ENCODE data around the gene FAM124A.

FAM124A gene

GRCh38 chr13:51221108-51221507 is 1.1 kb upstream of the FAM124A start:
- H3K9ac ChIP-seq (ENCODE audit: low read length), result no peak overlapping the region
- H3K9me3 ChIP-seq (ENCODE audit: control insufficient read depth, low read length), result no peaks in the 10 kb centered on the region
- H3K4me3 ChIP-seq (ENCODE audit: low read length), result no peak overlapping the region
- no peaks in the 10 kb centered on the region for H3K27me3 ChIP-seq (replicated peaks; ENCODE audit: control insufficient read depth, insufficient read depth, low read length)
- no peak for DNase-seq (ENCODE audit: low read depth)
- H3K36me3 ChIP-seq (ENCODE audit: control insufficient read depth, insufficient read depth, low read length, severe bottlenecking), result no peaks in the 10 kb centered on the region
- H3K4me1 ChIP-seq (ENCODE audit: control insufficient read depth, insufficient read depth, low read length), result peaks cover 15% of the 10 kb centered on the region

GRCh38 chr13:51221674-51222036 is 543 bp upstream of the FAM124A start:
- DNase-seq (ENCODE audit: low read depth), result peak; percentile 3
- H3K9ac ChIP-seq (ENCODE audit: low read length), result peak overlapping the region; percentile 81
- no peaks in the 10 kb centered on the region for H3K36me3 ChIP-seq (ENCODE audit: control insufficient read depth, insufficient read depth, low read length, severe bottlenecking)
- peaks cover 15% of the 10 kb centered on the region for H3K4me1 ChIP-seq (ENCODE audit: control insufficient read depth, insufficient read depth, low read length)
- no peaks in the 10 kb centered on the region for H3K27me3 ChIP-seq (replicated peaks; ENCODE audit: control insufficient read depth, insufficient read depth, low read length)
- no peaks in the 10 kb centered on the region for H3K9me3 ChIP-seq (ENCODE audit: control insufficient read depth, low read length)
- peak overlapping the region; percentile 91 for H3K4me3 ChIP-seq (ENCODE audit: low read length)

DNA sequence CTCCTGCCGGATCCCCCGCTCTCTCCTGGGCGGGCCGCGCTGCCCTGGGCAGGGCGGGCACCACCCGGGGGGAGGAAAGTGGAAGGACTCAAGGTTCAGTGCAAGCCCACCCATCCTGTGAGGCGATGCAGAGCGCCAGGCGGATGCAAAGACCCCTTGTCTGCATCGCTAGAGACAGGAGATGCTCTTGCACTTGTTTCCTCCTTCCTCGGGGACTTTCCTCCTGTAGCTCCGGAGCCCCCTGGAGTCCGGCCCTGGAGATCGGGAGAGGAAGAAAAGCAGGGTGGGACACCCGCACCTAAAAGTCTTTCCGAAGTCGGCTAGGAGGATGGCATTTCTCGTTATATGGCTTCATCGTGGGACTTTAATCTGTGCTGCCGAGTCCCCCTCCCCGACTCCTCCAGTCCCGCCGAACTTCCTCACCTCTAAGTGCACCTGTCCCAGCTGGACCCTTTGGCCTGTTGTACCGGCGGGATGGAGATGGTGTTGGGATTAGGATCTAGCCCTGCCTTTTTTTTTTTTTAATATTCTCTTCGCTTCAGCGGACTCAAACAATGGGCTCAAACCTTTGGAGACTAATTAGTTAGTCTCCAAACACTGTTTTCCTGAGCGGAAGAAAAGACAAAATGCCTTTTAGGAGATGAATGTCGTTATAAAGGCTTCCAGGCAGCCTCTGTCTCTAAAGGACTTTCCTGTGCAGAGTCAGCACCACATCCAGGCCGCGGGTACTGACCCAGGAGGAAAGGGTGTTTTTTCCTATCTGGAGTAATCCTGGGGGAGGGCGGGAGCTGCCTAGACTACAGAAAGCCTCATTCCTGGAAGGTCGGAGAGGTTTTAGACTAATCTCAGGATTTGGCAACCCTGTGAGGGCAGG is 725 bp downstream of the FAM124A start:
- Histone ChIP-seq H3K27me3 (replicated peaks; ENCODE audit: control insufficient read depth, insufficient read depth, low read length) (no peaks in the 10 kb centered on the region), H3K4me1 (ENCODE audit: control insufficient read depth, insufficient read depth, low read length) (peaks cover 15% of the 10 kb centered on the region), H3K9ac (ENCODE audit: low read length) (peak overlapping the region; percentile 81), H3K4me3 (ENCODE audit: low read length) (peak overlapping the region; percentile 91), H3K36me3 (ENCODE audit: control insufficient read depth, insufficient read depth, low read length, severe bottlenecking) (no peaks in the 10 kb centered on the region), H3K9me3 (ENCODE audit: control insufficient read depth, low read length) (no peaks in the 10 kb centered on the region)
- peak; percentile 31 for DNase-seq (ENCODE audit: low read depth)

DNA sequence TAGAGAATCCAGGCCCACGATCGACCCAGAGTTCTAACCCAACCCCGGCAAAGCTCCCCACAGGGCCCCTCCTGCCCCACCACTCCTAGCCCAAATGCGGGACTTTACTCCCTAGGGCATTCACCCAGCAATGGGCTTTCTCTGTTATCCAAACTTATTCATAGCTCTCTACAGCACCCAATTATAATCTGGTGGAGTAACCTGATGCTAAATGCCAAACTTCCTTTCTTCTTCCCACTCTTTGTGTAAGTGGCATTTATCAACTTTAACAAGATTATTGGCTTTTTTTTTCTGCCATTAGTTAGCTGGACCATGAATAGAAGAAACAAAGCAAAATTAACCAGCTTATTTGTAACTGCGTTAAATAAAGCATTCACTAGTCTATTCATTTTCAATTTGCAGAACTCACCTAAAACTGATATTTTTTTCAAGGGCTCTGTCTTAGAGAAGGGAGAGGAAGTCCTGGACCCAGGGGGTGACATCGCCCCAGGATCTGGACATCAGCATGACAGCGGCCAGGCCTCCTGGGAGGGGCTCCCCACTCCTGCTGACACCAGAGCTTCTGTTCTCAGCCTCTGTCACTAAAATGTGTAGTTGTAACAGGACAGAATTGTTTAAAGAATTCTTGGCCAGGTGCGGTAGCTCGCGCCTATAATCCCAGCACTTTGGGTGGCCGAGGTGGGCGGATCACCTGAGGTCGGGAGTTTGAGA is 1.5 kb downstream of the FAM124A start:
- Histone ChIP-seq H3K4me3 (ENCODE audit: low read length) (no peak overlapping the region), H3K9ac (ENCODE audit: low read length) (no peak overlapping the region), H3K36me3 (ENCODE audit: control insufficient read depth, insufficient read depth, low read length, severe bottlenecking) (no peaks in the 10 kb centered on the region), H3K27me3 (replicated peaks; ENCODE audit: control insufficient read depth, insufficient read depth, low read length) (no peaks in the 10 kb centered on the region), H3K4me1 (ENCODE audit: control insufficient read depth, insufficient read depth, low read length) (peaks cover 15% of the 10 kb centered on the region), H3K9me3 (ENCODE audit: control insufficient read depth, low read length) (no peaks in the 10 kb centered on the region)
- DNase-seq (ENCODE audit: low read depth), result no peak

DNA sequence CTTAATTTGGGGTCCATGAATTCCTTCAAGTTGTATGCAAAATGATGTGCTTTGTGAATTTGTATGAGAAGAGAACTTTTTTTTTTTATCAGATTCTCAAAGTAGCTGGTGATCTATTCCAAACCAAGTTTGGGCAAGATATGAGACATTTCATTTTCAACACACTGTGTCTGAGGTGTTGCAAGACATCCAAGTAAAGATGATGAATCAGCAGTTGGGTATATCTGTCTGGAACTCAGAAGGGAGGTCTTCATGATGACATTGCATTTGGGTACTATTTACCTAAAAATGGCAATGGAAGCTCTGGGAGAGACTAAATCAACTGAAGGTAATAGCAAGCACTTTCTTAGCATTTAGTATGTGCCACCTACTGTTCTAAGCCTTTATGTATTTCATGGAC is 2.8 kb downstream of the FAM124A start:
- H3K27me3 ChIP-seq (replicated peaks; ENCODE audit: control insufficient read depth, insufficient read depth, low read length), result no peaks in the 10 kb centered on the region
- DNase-seq (ENCODE audit: low read depth), result peak; percentile 5
- H3K36me3 ChIP-seq (ENCODE audit: control insufficient read depth, insufficient read depth, low read length, severe bottlenecking), result no peaks in the 10 kb centered on the region
- H3K4me3 ChIP-seq (ENCODE audit: low read length), result no peak overlapping the region
- H3K4me1 ChIP-seq (ENCODE audit: control insufficient read depth, insufficient read depth, low read length), result peaks cover 20% of the 10 kb centered on the region
- no peaks in the 10 kb centered on the region for H3K9me3 ChIP-seq (ENCODE audit: control insufficient read depth, low read length)
- no peak overlapping the region for H3K9ac ChIP-seq (ENCODE audit: low read length)

- Histone ChIP-seq H3K27me3 (replicated peaks; ENCODE audit: control insufficient read depth, insufficient read depth, low read length) (no peaks in the 10 kb centered on the region), H3K4me3 (ENCODE audit: low read length) (no peak overlapping the region), H3K36me3 (ENCODE audit: control insufficient read depth, insufficient read depth, low read length, severe bottlenecking) (no peaks in the 10 kb centered on the region), H3K4me1 (ENCODE audit: control insufficient read depth, insufficient read depth, low read length) (peaks cover 29% of the 10 kb centered on the region), H3K9me3 (ENCODE audit: control insufficient read depth, low read length) (no peaks in the 10 kb centered on the region), H3K9ac (ENCODE audit: low read length) (no peak overlapping the region)
- DNase-seq (ENCODE audit: low read depth), result no peak
These were observed 5.2 kb downstream of the FAM124A start for GRCh38 chr13:51227404-51227803.

GRCh38 chr13:51229101-51229719 is 7.0 kb downstream of the FAM124A start:
- no peak for DNase-seq (ENCODE audit: low read depth)
- H3K27me3 ChIP-seq (replicated peaks; ENCODE audit: control insufficient read depth, insufficient read depth, low read length), result no peaks in the 10 kb centered on the region
- H3K36me3 ChIP-seq (ENCODE audit: control insufficient read depth, insufficient read depth, low read length, severe bottlenecking), result no peaks in the 10 kb centered on the region
- no peaks in the 10 kb centered on the region for H3K9me3 ChIP-seq (ENCODE audit: control insufficient read depth, low read length)
- H3K9ac ChIP-seq (ENCODE audit: low read length), result no peak overlapping the region
- peaks cover 22% of the 10 kb centered on the region for H3K4me1 ChIP-seq (ENCODE audit: control insufficient read depth, insufficient read depth, low read length)
- no peak overlapping the region for H3K4me3 ChIP-seq (ENCODE audit: low read length)

DNA sequence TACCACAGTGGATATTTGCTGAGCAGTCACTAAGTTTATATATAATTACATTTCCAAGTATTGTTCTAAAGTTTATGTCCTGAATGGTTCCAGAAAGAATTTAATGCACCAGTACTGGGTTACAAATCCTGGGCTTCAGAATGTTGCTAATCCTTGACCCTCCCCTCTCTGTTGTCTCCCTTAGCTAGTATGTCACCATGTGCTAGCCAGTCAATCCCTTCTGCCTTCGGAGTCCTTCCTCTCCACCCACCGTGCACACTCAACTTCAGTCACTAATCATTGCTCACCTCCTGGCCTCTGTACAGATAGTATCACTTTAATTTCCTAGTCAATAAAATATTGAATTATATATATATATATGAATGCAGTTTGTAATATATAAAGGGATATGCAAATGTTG is 7.5 kb downstream of the FAM124A start:
- Histone ChIP-seq H3K4me3 (ENCODE audit: low read length) (no peak overlapping the region), H3K27me3 (replicated peaks; ENCODE audit: control insufficient read depth, insufficient read depth, low read length) (no peaks in the 10 kb centered on the region), H3K36me3 (ENCODE audit: control insufficient read depth, insufficient read depth, low read length, severe bottlenecking) (no peaks in the 10 kb centered on the region), H3K9ac (ENCODE audit: low read length) (no peak overlapping the region), H3K4me1 (ENCODE audit: control insufficient read depth, insufficient read depth, low read length) (peaks cover 18% of the 10 kb centered on the region), H3K9me3 (ENCODE audit: control insufficient read depth, low read length) (no peaks in the 10 kb centered on the region)
- no peak for DNase-seq (ENCODE audit: low read depth)

DNA sequence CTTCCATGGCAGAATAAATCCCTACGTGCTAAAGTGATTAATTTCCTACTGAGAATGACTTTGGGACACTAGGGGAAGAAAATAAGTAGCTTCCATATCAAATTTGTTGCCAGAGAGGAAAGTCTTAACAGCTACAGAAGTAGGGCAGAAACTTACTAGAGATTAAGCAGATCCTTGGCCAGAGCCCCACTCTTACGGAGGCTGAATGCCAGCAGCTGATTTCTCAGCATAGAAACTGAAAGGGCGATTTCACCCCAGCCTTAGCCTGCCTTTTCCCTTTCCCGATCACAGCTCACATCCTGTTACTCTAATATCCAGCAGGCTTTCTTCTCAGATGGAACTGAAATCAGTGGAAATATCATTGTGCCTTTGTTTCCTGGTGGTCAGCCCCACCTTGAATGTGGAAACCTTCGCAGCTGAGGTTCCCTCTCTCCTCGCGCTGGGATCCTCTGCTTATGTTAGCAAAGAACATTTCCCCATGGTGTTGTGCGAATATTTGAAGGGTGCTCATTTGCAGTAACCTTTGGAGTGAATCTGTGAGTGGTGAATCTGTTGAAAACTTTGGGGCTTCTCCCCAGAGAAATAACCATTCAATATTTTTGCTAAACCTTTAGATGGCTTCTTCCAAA is 8.4 kb downstream of the FAM124A start:
- DNase-seq (ENCODE audit: low read depth), result peak; percentile 45
- H3K27me3 ChIP-seq (replicated peaks; ENCODE audit: control insufficient read depth, insufficient read depth, low read length), result no peaks in the 10 kb centered on the region
- peak overlapping the region; percentile 81 for H3K4me3 ChIP-seq (ENCODE audit: low read length)
- H3K9ac ChIP-seq (ENCODE audit: low read length), result peak overlapping the region; percentile 75
- no peaks in the 10 kb centered on the region for H3K36me3 ChIP-seq (ENCODE audit: control insufficient read depth, insufficient read depth, low read length, severe bottlenecking)
- peaks cover 18% of the 10 kb centered on the region for H3K4me1 ChIP-seq (ENCODE audit: control insufficient read depth, insufficient read depth, low read length)
- no peaks in the 10 kb centered on the region for H3K9me3 ChIP-seq (ENCODE audit: control insufficient read depth, low read length)

- no peak overlapping the region for H3K9ac ChIP-seq (ENCODE audit: low read length)
- H3K4me1 ChIP-seq (ENCODE audit: control insufficient read depth, insufficient read depth, low read length), result peaks cover 27% of the 10 kb centered on the region
- no peaks in the 10 kb centered on the region for H3K36me3 ChIP-seq (ENCODE audit: control insufficient read depth, insufficient read depth, low read length, severe bottlenecking)
- no peaks in the 10 kb centered on the region for H3K27me3 ChIP-seq (replicated peaks; ENCODE audit: control insufficient read depth, insufficient read depth, low read length)
- H3K4me3 ChIP-seq (ENCODE audit: low read length), result no peak overlapping the region
- H3K9me3 ChIP-seq (ENCODE audit: control insufficient read depth, low read length), result no peaks in the 10 kb centered on the region
- no peak for DNase-seq (ENCODE audit: low read depth)
These were observed 9.3 kb downstream of the FAM124A start for GRCh38 chr13:51231456-51231855.

DNA sequence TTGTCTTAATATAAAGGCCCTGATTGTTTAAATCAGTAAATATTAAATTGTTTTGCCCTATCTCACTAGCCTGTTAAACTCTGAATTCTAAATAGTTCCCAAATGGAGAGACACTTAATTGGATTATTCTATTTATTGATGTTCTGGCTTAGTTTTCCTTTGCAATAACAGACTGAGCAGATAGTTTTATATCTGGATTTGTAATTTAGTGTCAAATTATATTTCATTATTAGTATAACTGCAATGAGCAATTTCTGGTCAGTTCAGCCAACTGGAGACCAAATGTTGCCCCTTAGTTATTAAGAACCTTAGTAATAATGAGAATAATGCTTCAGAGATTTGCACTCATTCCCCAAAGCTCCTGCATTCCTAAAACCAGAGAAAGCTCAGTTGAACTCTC is 10.1 kb downstream of the FAM124A start:
- peaks cover 27% of the 10 kb centered on the region for H3K4me1 ChIP-seq (ENCODE audit: control insufficient read depth, insufficient read depth, low read length)
- no peak overlapping the region for H3K4me3 ChIP-seq (ENCODE audit: low read length)
- H3K36me3 ChIP-seq (ENCODE audit: control insufficient read depth, insufficient read depth, low read length, severe bottlenecking), result no peaks in the 10 kb centered on the region
- no peaks in the 10 kb centered on the region for H3K27me3 ChIP-seq (replicated peaks; ENCODE audit: control insufficient read depth, insufficient read depth, low read length)
- DNase-seq (ENCODE audit: low read depth), result no peak
- no peak overlapping the region for H3K9ac ChIP-seq (ENCODE audit: low read length)
- H3K9me3 ChIP-seq (ENCODE audit: control insufficient read depth, low read length), result no peaks in the 10 kb centered on the region

Data from adipocyte (in vitro differentiated cells).